ENCODE measurements around the gene JAK2.
"Not testable (repeated sequence)": the region's sequence is repeated elsewhere in the genome, so short reads cannot be mapped to it uniquely, and the experiment has no call there.

JAK2 gene

GRCh38 chr9:4984621-4985385 is at the start of gene JAK2:
JAK2 (plus strand) TSS chr9:4985272; CDS start chr9:5021988, 36,716 bp downstream.
- DNase-seq (ENCODE audit: low read depth in 2 of 2) = peak; percentile 62 to 74

GRCh38 chr9:4936277-4936676 is 48.8 kb upstream of the JAK2 start:
- DNase-seq (ENCODE audit: low read depth in 2 of 2) = no peak

DNA sequence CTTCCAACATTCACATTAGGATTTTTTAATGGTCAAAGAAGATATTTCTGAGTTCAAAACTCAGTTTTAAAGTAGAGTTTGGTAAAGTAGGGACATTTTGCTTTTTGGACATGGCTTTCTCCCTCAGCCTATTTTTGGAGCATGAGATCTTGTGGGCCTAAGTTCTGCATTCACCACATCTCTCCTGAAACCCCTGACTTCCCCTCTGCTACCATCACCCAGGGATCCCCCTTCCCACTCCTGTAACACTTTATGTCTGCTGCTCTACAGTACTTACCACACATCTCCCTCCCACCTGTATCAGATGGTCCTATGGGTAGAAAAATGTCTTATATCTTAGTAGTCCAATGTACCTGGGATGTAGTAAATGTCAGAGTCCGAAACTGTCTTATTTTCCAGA is 48.2 kb upstream of the JAK2 start:
- no peak for DNase-seq (ENCODE audit: low read depth in 2 of 2)

DNA sequence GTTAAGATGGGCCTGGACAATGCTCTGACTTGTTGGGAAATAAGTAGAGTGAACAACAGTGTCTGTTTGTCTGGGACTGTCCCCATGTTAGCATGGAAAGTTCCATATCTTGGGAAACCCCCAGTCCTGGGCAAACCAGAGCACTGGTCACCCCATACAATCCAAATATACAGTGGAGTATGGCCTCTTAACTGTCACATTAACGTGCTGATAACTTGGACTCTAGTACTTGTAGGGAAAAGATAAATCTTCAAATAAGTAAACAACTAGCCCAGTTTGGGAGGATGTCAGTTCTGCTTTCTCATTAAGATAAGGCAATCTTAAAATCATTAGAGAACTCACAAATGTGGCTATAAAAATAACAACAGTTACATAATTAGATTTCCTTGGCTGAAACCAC is 47.6 kb upstream of the JAK2 start:
- no peak for DNase-seq (ENCODE audit: low read depth in 2 of 2)

DNA sequence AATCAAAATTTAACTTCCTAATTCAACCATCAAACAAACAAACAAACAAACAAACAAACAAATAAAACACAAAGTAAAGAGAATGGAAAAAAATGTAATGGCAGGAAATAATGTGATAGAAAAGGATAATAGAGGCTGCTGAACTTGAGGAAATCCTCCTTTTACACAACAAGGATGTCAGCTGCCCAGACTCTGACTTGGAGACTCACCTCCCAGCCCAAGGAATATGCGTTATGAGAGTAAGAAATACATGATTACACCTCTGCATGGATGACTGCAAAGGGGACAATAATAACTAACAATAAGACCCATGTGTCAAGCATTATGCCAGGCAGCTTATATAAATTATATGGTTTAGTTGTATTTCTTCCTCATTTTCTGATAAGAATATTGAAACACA is 46.6 kb upstream of the JAK2 start:
- no peak for DNase-seq (ENCODE audit: low read depth in 2 of 2)

DNA sequence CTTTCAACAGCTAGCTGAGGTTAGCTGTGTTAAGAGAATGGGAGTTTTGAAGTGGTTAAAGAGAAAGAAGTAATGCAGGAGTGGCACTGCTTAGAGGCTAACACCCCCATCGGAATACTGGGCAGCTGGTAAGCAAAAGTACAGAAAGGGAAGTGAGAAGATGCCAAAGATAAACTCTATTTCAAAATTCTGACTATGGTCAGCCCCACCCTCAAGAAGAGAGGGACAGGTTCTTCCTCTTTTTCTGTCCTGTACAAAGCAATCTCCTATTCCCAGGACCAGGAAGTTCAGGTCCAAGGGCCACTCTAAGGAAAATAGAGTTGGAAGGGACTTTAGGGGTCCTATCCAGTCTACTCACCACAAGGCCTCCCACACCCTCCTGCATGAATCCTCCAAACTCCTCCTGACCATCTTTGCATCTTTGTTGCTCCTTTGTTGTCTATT is 45.9 kb upstream of the JAK2 start:
- no peak for DNase-seq (ENCODE audit: low read depth in 2 of 2)

GRCh38 chr9:4942042-4942691 is 42.9 kb upstream of the JAK2 start:
- DNase-seq (ENCODE audit: low read depth in 2 of 2) = not testable (repeated sequence)

DNA sequence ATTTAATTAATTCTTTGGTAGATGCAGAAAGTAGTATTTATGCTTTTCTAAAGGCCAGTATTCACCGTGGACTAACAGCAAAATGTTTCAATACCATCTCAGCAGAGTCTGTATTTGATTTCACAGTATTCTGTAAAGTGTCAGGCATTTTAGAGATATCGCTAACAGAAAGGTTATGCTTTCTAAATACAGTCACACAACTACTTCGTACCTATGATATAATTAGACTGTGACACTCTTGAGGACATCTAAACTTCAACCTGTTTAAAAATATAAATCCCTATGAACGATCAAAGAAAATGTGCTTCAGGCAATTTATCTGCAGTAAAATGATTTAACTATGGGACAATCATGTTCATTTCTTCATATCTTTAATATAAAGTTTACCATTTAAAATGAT is 41.7 kb upstream of the JAK2 start:
- DNase-seq (ENCODE audit: low read depth in 2 of 2) = no peak

GRCh38 chr9:4944431-4945211 is 40.5 kb upstream of the JAK2 start:
- peak in 1 of 2 donors; percentile 15 for DNase-seq (ENCODE audit: low read depth in 2 of 2)

GRCh38 chr9:4946937-4947336 is 38.1 kb upstream of the JAK2 start:
- DNase-seq (ENCODE audit: low read depth in 2 of 2) = no peak

DNA sequence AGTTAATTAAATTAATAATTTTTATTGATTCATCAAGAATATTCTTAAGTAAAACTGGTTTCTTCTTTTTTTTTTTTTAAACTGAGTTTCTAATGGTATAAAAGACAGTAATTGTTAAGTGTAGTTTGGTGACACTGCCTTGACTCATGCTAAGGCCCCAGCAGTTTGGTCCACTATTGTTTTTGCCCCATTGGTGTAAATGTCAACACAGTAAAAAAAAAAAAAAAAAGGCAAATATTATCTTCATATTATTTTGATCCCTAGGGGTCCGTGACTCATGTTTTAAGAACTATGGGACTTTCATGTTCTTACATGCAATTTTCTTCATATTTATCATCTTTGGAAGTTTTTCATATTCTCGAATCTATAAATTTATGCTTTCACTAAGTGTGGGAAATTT is 29.2 kb upstream of the JAK2 start:
- no peak for DNase-seq (ENCODE audit: low read depth in 2 of 2)

DNA sequence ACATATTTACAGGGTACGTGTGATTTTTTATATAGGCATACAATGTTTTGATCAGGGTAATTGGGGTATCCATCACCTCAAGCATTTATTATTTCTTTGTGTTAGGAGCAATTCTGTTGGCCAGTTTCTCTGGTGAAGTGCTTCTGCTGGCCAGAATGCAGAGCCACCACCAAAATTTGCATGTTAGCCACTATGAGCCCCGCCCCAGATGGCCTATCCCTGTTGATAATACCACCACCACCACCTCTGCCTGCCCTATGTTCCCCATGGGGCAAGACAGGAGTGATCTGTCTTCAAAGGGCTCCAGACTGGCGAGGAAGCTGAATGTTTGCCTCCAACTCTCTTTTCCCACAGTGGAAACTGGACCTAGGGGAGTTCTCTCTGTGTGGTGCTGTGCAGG is 26.0 kb upstream of the JAK2 start:
- DNase-seq (ENCODE audit: low read depth in 2 of 2) = no peak

- DNase-seq (ENCODE audit: low read depth in 2 of 2) = no peak
These were observed 23.0 kb upstream of the JAK2 start for GRCh38 chr9:4962085-4962484.

DNA sequence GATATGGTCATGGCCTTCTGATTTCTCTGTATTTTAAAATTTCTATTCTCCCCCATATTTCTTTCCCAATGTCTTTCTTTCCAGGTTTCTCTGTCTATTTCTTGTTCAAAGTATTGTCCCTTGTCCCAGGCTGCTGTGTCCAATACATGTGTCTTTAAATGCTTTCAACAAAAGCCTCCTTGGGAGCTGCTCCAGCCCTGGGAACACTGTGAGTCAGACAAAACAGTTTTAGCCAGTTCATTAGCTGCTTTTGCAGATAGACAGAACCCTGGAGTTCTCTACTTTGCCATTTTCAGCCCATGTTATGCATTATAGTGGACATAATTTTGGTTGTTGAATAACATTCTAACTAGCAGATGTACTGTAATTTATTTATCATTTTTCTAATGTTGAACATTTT is 20.5 kb upstream of the JAK2 start:
- no peak for DNase-seq (ENCODE audit: low read depth in 2 of 2)

DNA sequence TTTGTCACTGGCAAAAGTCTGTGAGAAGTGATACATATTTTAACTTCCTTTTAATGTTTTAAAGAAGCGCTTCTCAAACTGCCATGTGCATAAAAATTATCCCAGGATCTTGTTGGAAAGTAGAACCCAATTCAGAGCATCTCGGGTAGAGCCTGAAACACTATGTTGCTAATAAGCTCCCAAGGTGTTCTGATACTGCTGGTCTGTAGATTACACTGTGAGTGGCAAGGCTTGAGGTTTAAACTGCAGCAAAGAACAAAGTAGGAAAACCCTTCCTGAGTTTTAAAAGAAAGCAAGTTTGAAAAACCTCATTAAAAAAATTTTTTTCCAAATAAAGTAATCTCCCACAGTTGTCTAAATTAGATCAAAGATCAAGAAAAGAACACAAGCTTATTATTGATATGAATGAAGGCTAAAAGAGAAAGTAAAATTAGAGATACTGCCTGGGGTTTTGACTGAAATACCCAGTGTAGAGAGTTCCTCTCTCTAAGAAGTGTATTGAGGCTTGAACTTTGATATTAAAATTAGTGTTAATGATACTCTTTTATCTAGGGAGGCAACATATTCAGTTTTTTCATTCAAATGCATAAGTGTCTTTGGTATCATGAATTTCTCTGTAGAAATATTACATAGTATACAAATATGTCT is 19.8 kb upstream of the JAK2 start:
- DNase-seq (ENCODE audit: low read depth in 2 of 2) = no peak

- DNase-seq (ENCODE audit: low read depth in 2 of 2) = no peak
These were observed 17.5 kb upstream of the JAK2 start for GRCh38 chr9:4967523-4967922.

- no peak for DNase-seq (ENCODE audit: low read depth in 2 of 2)
These were observed 15.9 kb upstream of the JAK2 start for GRCh38 chr9:4969130-4969529.

DNA sequence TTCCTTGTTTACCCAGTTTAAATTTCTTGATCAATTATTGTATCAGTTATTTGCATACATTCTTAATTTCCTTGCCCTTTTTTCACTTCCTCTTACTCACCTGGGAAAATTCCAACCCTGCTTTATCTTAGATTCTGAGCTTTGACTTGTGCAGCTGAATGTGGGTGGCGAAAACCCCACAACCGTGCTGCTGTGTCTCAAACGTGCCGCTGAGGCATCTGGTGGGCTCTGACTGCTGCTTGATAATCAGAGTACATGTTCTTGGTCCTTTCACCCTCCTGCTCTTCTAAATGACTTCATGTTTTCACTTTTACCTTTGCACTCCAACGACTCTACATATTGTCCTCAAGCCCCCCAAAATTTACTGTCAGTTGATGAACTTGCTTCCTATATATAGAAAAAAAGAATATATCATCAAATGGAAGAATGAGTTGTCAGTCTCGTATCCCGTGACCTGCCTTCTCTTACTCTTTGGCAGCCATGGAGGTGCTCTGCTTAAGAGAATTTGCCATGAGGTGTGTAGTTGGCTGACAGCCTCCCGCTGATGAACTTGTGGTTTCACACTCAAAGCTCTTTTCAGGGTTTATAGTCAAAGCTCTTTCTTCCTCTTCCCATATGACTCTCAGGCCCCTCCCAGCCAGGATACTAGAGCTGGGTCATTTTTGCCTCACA is 14.0 kb upstream of the JAK2 start:
- peak; percentile 45 to 63 for DNase-seq (ENCODE audit: low read depth in 2 of 2)

GRCh38 chr9:4973246-4973645 is 11.8 kb upstream of the JAK2 start:
- no peak for DNase-seq (ENCODE audit: low read depth in 2 of 2)

DNA sequence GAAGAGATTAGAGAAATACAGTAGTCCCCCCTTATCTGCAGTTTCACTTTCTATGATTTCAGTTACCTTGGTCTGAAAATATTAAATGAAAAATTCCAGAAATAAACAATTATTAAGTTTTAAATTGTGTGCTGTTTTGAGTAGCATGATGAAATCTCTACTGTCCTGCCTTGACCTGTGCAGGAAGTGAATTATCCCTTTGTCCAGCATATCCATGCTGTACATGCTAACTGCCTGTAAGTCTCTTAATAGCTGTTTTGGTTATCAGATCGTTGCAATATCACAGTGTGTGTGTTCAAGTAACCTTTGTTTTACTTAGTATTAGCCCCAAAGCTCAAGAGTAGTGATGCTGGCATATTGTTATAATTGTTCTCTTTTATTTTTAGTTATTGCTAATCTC is 11.2 kb upstream of the JAK2 start:
- no peak for DNase-seq (ENCODE audit: low read depth in 2 of 2)

- no peak for DNase-seq (ENCODE audit: low read depth in 2 of 2)
These were observed 5.8 kb upstream of the JAK2 start for GRCh38 chr9:4979239-4979638.

All from stimulated activated CD4-positive, alpha-beta T cell treated with anti-CD3 and anti-CD28 coated beads, Interleukin-1b, Interleukin-23, amount 100 ng/mL, for 4 hours (primary cell).